GM23338 (cell line): ENCODE data around the gene GRIN2D. TPM values are rescaled to one million over a fixed set of nuclear protein-coding genes. Genes with fewer than 3 reads are reported as not detected.

ENCODE experiments used
- ATAC-seq: fragments of 200-7000 bp; cut with Tn5 transposase; 3 replicates; pipeline ENCODE4 v1.9.1; 2020
- DNase-seq: peaks from one replicate; pipeline ENCODE4 v3.0.0-alpha.2; 2015; ENCODE audit warnings: low spot score
- H2AFZ ChIP-seq: fragments of 200-600 bp; sonication (generic); 2 replicates; pipeline ENCODE4 v1.8.0; 2016; ENCODE audit warnings: antibody characterized with exemption, mild to moderate bottlenecking, moderate library complexity
- H3F3A ChIP-seq: fragments of 200-600 bp; sonication (generic); replicated peaks from 2 replicates; pipeline ENCODE4 v1.8.0; 2017; ENCODE audit warnings: antibody characterized with exemption, mixed run types, low read depth
- H3K27ac ChIP-seq: fragments of 200-600 bp; sonication (generic); 2 replicates; pipeline ENCODE4 v1.6.1; 2016; ENCODE audit warnings: low read depth
- H3K27me3 ChIP-seq: fragments of 200-600 bp; sonication (generic); 2 replicates; pipeline ENCODE4 v1.8.0; 2016; ENCODE audit warnings: mild to moderate bottlenecking, mixed run types, moderate library complexity; ENCODE audit not compliant: insufficient read depth
- H3K36me3 ChIP-seq: fragments of 200-600 bp; sonication (generic); 2 replicates; pipeline ENCODE4 v1.8.0; 2016; ENCODE audit warnings: mild to moderate bottlenecking; ENCODE audit not compliant: insufficient read depth
- H3K4me1 ChIP-seq: fragments of 200-600 bp; sonication (generic); 2 replicates; pipeline ENCODE4 v1.8.0; 2016; ENCODE audit warnings: mild to moderate bottlenecking, moderate library complexity; ENCODE audit not compliant: insufficient read depth
- H3K4me2 ChIP-seq: fragments of 200-600 bp; sonication (generic); 2 replicates; pipeline ENCODE4 v1.7.1; 2017; ENCODE audit warnings: mixed run types
- H3K4me3 ChIP-seq: fragments of 200-600 bp; sonication (generic); 2 replicates; pipeline ENCODE4 v1.6.1; 2016; ENCODE audit warnings: mixed run types
- H3K79me2 ChIP-seq: fragments of 200-600 bp; sonication (generic); replicated peaks from 2 replicates; pipeline ENCODE4 v1.8.0; 2017; ENCODE audit warnings: mild to moderate bottlenecking; ENCODE audit not compliant: insufficient read depth
- H3K9me2 ChIP-seq: fragments of 200-600 bp; sonication (generic); 2 replicates; pipeline ENCODE4 v1.8.0; 2017; ENCODE audit not compliant: insufficient read depth
- H4K20me1 ChIP-seq: fragments of 200-600 bp; sonication (generic); replicated peaks from 2 replicates; pipeline ENCODE4 v1.8.0; 2017; ENCODE audit warnings: mild to moderate bottlenecking; ENCODE audit not compliant: insufficient read depth
- H3K27ac Mint-ChIP-seq: 2 replicates; pipeline ENCODE4 v1.8.0; 2020; ENCODE audit warnings: inconsistent platforms, mild to moderate bottlenecking, moderate library complexity, mixed read lengths
- H3K27me3 Mint-ChIP-seq: 3 replicates; pipeline ENCODE4 v1.8.0; 2022; ENCODE audit warnings: low read depth, mild to moderate bottlenecking, moderate library complexity, mixed read lengths, inconsistent platforms; ENCODE audit not compliant: insufficient read depth, poor library complexity
- H3K36me3 Mint-ChIP-seq: 3 replicates; pipeline ENCODE4 v1.8.0; 2021; ENCODE audit warnings: low read depth, mild to moderate bottlenecking, inconsistent platforms, moderate library complexity, mixed read lengths
- H3K4me1 Mint-ChIP-seq: 3 replicates; pipeline ENCODE4 v1.8.0; 2020; ENCODE audit warnings: mild to moderate bottlenecking, inconsistent platforms, mixed read lengths
- H3K4me3 Mint-ChIP-seq: 3 replicates; pipeline ENCODE4 v1.8.0; 2021; ENCODE audit warnings: moderate library complexity, mild to moderate bottlenecking, inconsistent platforms, mixed read lengths
- H3K9me3 Mint-ChIP-seq: 3 replicates; pipeline ENCODE4 v1.8.0; 2020; ENCODE audit warnings: moderate library complexity, mild to moderate bottlenecking, inconsistent platforms, mixed read lengths
- CREB1 ChIP-seq: fragments of 250-450 bp; sonication (Bioruptor Pico); IDR thresholded peaks from 2 replicates; pipeline ENCODE4 v1.5.0; 2020; ENCODE audit warnings: low read depth, mild to moderate bottlenecking, moderate library complexity
- ETS1 ChIP-seq: IDR thresholded peaks from 2 replicates; pipeline ENCODE4 v1.6.1; 2016; ENCODE audit warnings: antibody characterized with exemption
- EZH2 ChIP-seq: fragments of 200-600 bp; sonication (generic); IDR thresholded peaks from one replicate; pipeline ENCODE4 v1.8.0; 2017; ENCODE audit warnings: antibody characterized with exemption, mild to moderate bottlenecking, low read depth; ENCODE audit not compliant: unreplicated experiment
- EZH2phosphoT487 ChIP-seq: fragments of 200-600 bp; sonication (generic); IDR thresholded peaks from one replicate; pipeline ENCODE4 v1.8.1; 2018; ENCODE audit warnings: antibody characterized with exemption; ENCODE audit not compliant: unreplicated experiment
- JUNB ChIP-seq: IDR thresholded peaks from one replicate; pipeline ENCODE4 v1.6.1; 2016; ENCODE audit warnings: antibody characterized with exemption; ENCODE audit not compliant: unreplicated experiment
- NANOG ChIP-seq: IDR thresholded peaks from 2 replicates; pipeline ENCODE4 v1.6.1; 2016; ENCODE audit warnings: antibody characterized with exemption, borderline replicate concordance
- POLR2AphosphoS5 ChIP-seq: IDR thresholded peaks from 2 replicates; pipeline ENCODE4 v1.6.1; 2016; ENCODE audit warnings: antibody characterized with exemption, low read depth
- STAT1 ChIP-seq: IDR thresholded peaks from one replicate; pipeline ENCODE4 v1.6.1; 2016; ENCODE audit warnings: antibody characterized with exemption; ENCODE audit not compliant: unreplicated experiment
- ZNF114 ChIP-seq: fragments of 250-450 bp; sonication (Bioruptor Pico); IDR thresholded peaks from 2 replicates; pipeline ENCODE4 v1.5.0; 2020; ENCODE audit warnings: mild to moderate bottlenecking, moderate library complexity
- ZNF331 ChIP-seq: fragments of 250-450 bp; sonication (Bioruptor Pico); IDR thresholded peaks from 2 replicates; pipeline ENCODE4 v1.5.0; 2020; ENCODE audit warnings: low read depth, mild to moderate bottlenecking, moderate library complexity
- polyA plus RNA-seq: library from polyadenylated mRNA; unstranded; fragments of >200 nt; fragmentation: Nextera tagmentation; extraction: Ambion mirVana; gene quantifications from 2 replicates; pipeline ENCODE4 v1.2.1, GENCODE V29; 2016
- total RNA-seq: library from RNA; depleted of rRNA; stranded (reverse); fragments of >200 nt; shearing (Covaris generic); gene quantifications from 2 replicates; pipeline ENCODE4 v1.2.3, GENCODE V29; 2014
- TF ChIP-seq, protein P1 (sequence below), 2 experiments: fragments of 200-600 bp in 1 of 2; sonication (generic) in 1 of 2; conservative IDR thresholded peaks; 2 replicates each; pipeline versions ENCODE4 v1.5.1 to v1.6.1; 2016 to 2017; ENCODE audit warnings: antibody characterized with exemption in 2 of 2, low read depth in 2 of 2, mild to moderate bottlenecking in 2 of 2, moderate library complexity in 1 of 2
- TF ChIP-seq, protein P2 (sequence below): IDR thresholded peaks from one replicate; pipeline ENCODE4 v1.6.1; 2018; ENCODE audit warnings: antibody characterized with exemption; ENCODE audit not compliant: unreplicated experiment

GRIN2D gene
- total and polyA plus RNA-seq, 2 experiments from 2014 or later: 4.4 to 20.0 TPM

GRCh38 chr19:48396824-48397176 is 3.3 kb downstream of the GRIN2D start (continued):
- TF ChIP-seq, protein P1, sequence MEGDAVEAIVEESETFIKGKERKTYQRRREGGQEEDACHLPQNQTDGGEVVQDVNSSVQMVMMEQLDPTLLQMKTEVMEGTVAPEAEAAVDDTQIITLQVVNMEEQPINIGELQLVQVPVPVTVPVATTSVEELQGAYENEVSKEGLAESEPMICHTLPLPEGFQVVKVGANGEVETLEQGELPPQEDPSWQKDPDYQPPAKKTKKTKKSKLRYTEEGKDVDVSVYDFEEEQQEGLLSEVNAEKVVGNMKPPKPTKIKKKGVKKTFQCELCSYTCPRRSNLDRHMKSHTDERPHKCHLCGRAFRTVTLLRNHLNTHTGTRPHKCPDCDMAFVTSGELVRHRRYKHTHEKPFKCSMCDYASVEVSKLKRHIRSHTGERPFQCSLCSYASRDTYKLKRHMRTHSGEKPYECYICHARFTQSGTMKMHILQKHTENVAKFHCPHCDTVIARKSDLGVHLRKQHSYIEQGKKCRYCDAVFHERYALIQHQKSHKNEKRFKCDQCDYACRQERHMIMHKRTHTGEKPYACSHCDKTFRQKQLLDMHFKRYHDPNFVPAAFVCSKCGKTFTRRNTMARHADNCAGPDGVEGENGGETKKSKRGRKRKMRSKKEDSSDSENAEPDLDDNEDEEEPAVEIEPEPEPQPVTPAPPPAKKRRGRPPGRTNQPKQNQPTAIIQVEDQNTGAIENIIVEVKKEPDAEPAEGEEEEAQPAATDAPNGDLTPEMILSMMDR (conservative IDR thresholded peaks at IDR 0.05; ENCODE audit: low read depth in 2 of 2): no peak
- no peak for TF ChIP-seq STAT1
- no peak for TF ChIP-seq ETS1

DNA sequence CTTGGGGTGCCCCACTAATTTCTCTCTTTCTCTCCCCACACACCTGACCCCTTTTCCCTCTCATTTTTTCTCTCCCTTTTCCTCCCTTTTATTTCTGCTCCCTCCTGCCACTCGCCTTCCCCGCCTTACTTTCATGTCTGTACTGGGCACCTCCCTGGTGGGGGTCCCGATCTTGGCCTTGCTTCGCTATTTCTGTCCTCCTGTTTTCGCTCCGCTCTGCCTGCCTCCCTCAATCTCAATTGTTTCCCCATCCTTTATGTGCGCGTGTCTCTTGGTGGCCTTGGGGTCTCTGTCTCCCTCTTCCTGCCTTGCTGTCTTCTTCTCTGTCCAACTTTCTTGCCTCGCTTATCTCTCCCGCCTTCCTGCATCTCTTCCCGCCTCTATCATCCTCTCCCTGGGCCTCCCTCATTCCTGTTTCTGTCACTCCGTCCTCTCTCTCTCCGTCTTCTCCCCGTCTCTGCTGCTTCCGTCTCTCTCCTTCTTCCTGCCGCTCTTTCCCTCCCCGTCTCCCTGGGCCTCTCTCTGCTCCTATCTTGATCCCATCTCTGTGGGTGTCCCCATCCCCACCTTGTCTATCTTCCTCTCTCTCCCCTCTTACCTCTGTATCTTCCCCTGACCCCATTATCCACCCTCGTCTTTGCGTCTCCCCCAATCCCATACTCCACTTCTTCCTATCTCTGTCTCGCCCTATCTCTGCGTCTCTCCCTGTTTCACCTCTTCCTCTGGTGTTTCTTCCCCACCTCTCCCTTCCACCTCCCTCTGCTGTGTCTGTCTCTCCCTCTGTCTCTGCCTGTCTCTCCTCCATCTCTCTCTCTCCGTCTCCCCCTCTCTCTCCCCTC is 4.0 kb downstream of the GRIN2D start:
- H3K4me3 ChIP-seq: peak overlapping the region; percentile 79
- no peak overlapping the region; the same call in 1 of the 2 replicates for H3K27ac Mint-ChIP-seq
- peaks cover 5% of the 10 kb centered on the region; the same call in 2 of the 3 replicates for H3K9me3 Mint-ChIP-seq
- ATAC-seq: no peak
- H3K4me1 Mint-ChIP-seq: peaks cover 68% of the 10 kb centered on the region
- H3K27ac ChIP-seq: no peak overlapping the region
- no peaks in the 10 kb centered on the region for H3K9me2 ChIP-seq
- H3K27me3 ChIP-seq: peaks cover 58% of the 10 kb centered on the region
- H3K79me2 ChIP-seq: no peaks in the 10 kb centered on the region; the same call in 1 of the 2 replicates
- DNase-seq: no peak
- peak overlapping the region; percentile 95 for H3K4me2 ChIP-seq
- no peaks in the 10 kb centered on the region for H3K36me3 ChIP-seq
- H3K4me1 ChIP-seq: peaks cover 61% of the 10 kb centered on the region
- H3K36me3 Mint-ChIP-seq: peaks cover 4% of the 10 kb centered on the region; the same call in 2 of the 3 replicates
- peaks cover 58% of the 10 kb centered on the region for H3K27me3 Mint-ChIP-seq
- H3K4me3 Mint-ChIP-seq: peak overlapping the region; percentile 84
- H3F3A ChIP-seq: peaks cover 19% of the 10 kb centered on the region
- H2AFZ ChIP-seq: no peak overlapping the region
- no peaks in the 10 kb centered on the region for H4K20me1 ChIP-seq
- TF ChIP-seq ETS1 (no peak), NANOG (no peak), EZH2 (no peak), JUNB (no peak), STAT1 (no peak), EZH2phosphoT487 (no peak), ZNF114 (no peak), ZNF331 (CRISPR knock-in tag) (no peak), CREB1 (CRISPR knock-in tag) (no peak), POLR2AphosphoS5 (no peak)
- TF ChIP-seq, protein P2, sequence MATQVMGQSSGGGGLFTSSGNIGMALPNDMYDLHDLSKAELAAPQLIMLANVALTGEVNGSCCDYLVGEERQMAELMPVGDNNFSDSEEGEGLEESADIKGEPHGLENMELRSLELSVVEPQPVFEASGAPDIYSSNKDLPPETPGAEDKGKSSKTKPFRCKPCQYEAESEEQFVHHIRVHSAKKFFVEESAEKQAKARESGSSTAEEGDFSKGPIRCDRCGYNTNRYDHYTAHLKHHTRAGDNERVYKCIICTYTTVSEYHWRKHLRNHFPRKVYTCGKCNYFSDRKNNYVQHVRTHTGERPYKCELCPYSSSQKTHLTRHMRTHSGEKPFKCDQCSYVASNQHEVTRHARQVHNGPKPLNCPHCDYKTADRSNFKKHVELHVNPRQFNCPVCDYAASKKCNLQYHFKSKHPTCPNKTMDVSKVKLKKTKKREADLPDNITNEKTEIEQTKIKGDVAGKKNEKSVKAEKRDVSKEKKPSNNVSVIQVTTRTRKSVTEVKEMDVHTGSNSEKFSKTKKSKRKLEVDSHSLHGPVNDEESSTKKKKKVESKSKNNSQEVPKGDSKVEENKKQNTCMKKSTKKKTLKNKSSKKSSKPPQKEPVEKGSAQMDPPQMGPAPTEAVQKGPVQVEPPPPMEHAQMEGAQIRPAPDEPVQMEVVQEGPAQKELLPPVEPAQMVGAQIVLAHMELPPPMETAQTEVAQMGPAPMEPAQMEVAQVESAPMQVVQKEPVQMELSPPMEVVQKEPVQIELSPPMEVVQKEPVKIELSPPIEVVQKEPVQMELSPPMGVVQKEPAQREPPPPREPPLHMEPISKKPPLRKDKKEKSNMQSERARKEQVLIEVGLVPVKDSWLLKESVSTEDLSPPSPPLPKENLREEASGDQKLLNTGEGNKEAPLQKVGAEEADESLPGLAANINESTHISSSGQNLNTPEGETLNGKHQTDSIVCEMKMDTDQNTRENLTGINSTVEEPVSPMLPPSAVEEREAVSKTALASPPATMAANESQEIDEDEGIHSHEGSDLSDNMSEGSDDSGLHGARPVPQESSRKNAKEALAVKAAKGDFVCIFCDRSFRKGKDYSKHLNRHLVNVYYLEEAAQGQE: no peak
- TF ChIP-seq, protein P1 (conservative IDR thresholded peaks at IDR 0.05; ENCODE audit: low read depth in 2 of 2): no peak
